Omental fat pad (tissue), 4 donors: ENCODE results near the gene RHEB. TPM values are rescaled to one million over a fixed set of nuclear protein-coding genes. Genes with fewer than 3 reads are reported as not detected.
A peak's percentile ranks its signal among the peaks of the same experiment; 100 is the strongest.

ENCODE experiments used
- ATAC-seq: fragments of 150-250 bp; one replicate; pipeline ENCODE4 v1.9.1; 2016; ENCODE audit warnings: mild to moderate bottlenecking, moderate library complexity; ENCODE audit not compliant: low FRiP score
- DNase-seq: peaks from one replicate; pipeline ENCODE4 v3.0.0-alpha.2; 2019; ENCODE audit warnings: low spot score
- CTCF ChIP-seq, 3 donors: fragments of 450-650 bp; IDR thresholded peaks; one replicate each; pipeline ENCODE4 v1.5.1; 2016 to 2017; ENCODE audit warnings: antibody characterized with exemption in 3 of 3, mild to moderate bottlenecking in 3 of 3, moderate library complexity in 2 of 3
- total RNA-seq, 4 donors: library from RNA; depleted of rRNA; stranded (reverse); fragments of >200 nt; gene quantifications; one replicate each; pipeline ENCODE4 v1.1.0, GENCODE V29; 2016

The RHEB gene
- total RNA-seq, 4 donors from 2014 or later, result 93.9 to 124 (median 104) TPM

- no peak for TF ChIP-seq CTCF (IDR thresholded peaks at IDR 0.05)
- no peak for DNase-seq
- no peak for ATAC-seq
Measured at GRCh38 chr7:151455690-151456089, 64.0 kb downstream of the RHEB start.

GRCh38 chr7:151454932-151455530 is 64.7 kb downstream of the RHEB start:
- TF ChIP-seq CTCF (IDR thresholded peaks at IDR 0.05), result no peak
- DNase-seq, result peak; percentile 17
- no peak for ATAC-seq

GRCh38 chr7:151454305-151454704 is 65.4 kb downstream of the RHEB start:
- DNase-seq (peak; percentile 19), ATAC-seq (no peak)
- no peak for TF ChIP-seq CTCF (IDR thresholded peaks at IDR 0.05)

- ATAC-seq (no peak), DNase-seq (peak; percentile 17)
- TF ChIP-seq CTCF (IDR thresholded peaks at IDR 0.05), result no peak
Measured at GRCh38 chr7:151453326-151453791, 66.3 kb downstream of the RHEB start.

GRCh38 chr7:151452680-151453325 is 66.9 kb downstream of the RHEB start:
- ATAC-seq (no peak), DNase-seq (no peak)
- TF ChIP-seq CTCF (IDR thresholded peaks at IDR 0.05), result no peak

- DNase-seq, result no peak
- TF ChIP-seq CTCF (IDR thresholded peaks at IDR 0.05), result no peak
- no peak for ATAC-seq
Measured at GRCh38 chr7:151451626-151452571, 67.8 kb downstream of the RHEB start.
